ENCODE results near the gene ZNF646. TPM values are rescaled to one million over a fixed set of nuclear protein-coding genes. Genes with fewer than 3 reads are reported as not detected.
A peak's percentile ranks its signal among the peaks of the same experiment; 100 is the strongest.

The ZNF646 gene
- total RNA-seq, 1 donor from 2014 or later, result 17.2 TPM

- TF ChIP-seq, protein P1, sequence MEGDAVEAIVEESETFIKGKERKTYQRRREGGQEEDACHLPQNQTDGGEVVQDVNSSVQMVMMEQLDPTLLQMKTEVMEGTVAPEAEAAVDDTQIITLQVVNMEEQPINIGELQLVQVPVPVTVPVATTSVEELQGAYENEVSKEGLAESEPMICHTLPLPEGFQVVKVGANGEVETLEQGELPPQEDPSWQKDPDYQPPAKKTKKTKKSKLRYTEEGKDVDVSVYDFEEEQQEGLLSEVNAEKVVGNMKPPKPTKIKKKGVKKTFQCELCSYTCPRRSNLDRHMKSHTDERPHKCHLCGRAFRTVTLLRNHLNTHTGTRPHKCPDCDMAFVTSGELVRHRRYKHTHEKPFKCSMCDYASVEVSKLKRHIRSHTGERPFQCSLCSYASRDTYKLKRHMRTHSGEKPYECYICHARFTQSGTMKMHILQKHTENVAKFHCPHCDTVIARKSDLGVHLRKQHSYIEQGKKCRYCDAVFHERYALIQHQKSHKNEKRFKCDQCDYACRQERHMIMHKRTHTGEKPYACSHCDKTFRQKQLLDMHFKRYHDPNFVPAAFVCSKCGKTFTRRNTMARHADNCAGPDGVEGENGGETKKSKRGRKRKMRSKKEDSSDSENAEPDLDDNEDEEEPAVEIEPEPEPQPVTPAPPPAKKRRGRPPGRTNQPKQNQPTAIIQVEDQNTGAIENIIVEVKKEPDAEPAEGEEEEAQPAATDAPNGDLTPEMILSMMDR (IDR thresholded peaks at IDR 0.05; ENCODE audit: insufficient read depth, low read depth, low read length), result no peak
- TF ChIP-seq EZH2 (IDR thresholded peaks at IDR 0.05; ENCODE audit: insufficient read depth, low read length), result no peak
- peak overlapping the region; percentile 85 for H3K27ac Mint-ChIP-seq (ENCODE audit: unreplicated experiment)
- no peaks in the 10 kb centered on the region for H3K27me3 ChIP-seq (ENCODE audit: insufficient read depth, low read length)
- H3K4me3 Mint-ChIP-seq (ENCODE audit: unreplicated experiment), result peak overlapping the region; percentile 98
- no peak for DNase-seq (ENCODE audit: low read depth)
- no peaks in the 10 kb centered on the region for H3K27me3 Mint-ChIP-seq (ENCODE audit: low read depth, unreplicated experiment)
- no peak for FAIRE-seq
- no peaks in the 10 kb centered on the region for H3K9me3 Mint-ChIP-seq (ENCODE audit: unreplicated experiment)
- H3K79me2 ChIP-seq (ENCODE audit: insufficient read depth, low read length), result peaks cover 41% of the 10 kb centered on the region
- peaks cover 8% of the 10 kb centered on the region for H3K36me3 ChIP-seq (ENCODE audit: insufficient read depth, low read length)
- no peaks in the 10 kb centered on the region for H3K9me3 ChIP-seq (ENCODE audit: insufficient read depth, low read depth, low read length)
- H2AFZ ChIP-seq (ENCODE audit: low read depth, low read length), result peak overlapping the region; percentile 80
- H3K4me2 ChIP-seq (ENCODE audit: low read length), result peak overlapping the region; percentile 97
- H4K20me1 ChIP-seq (ENCODE audit: insufficient read depth, low read length), result peaks cover 15% of the 10 kb centered on the region
- H3K4me1 Mint-ChIP-seq (ENCODE audit: low read depth, unreplicated experiment), result peaks cover 10% of the 10 kb centered on the region
- H3K36me3 Mint-ChIP-seq (ENCODE audit: low read depth, unreplicated experiment), result peaks cover 4% of the 10 kb centered on the region
- H3K4me3 ChIP-seq (ENCODE audit: insufficient read depth, low read depth, low read length), result peak overlapping the region; percentile 93
- peak overlapping the region; percentile 87 for H3K9ac ChIP-seq (ENCODE audit: low read length)
- H3K4me1 ChIP-seq (ENCODE audit: insufficient read depth, low read length), result peaks cover 4% of the 10 kb centered on the region
- peak overlapping the region; percentile 59 for H3K27ac ChIP-seq (ENCODE audit: low read depth, low read length)
Measured at GRCh38 chr16:31094088-31094423, 19.8 kb downstream of the ZNF646 start.

GRCh38 chr16:31094424-31095120 lies 20.4 kb downstream of the ZNF646 start, which contains the start of gene VKORC1:
Gene VKORC1, minus strand, starts transcription at chr16:31094797. Its CDS starts 68 bp downstream, at chr16:31094729.
- Mint-ChIP-seq H3K36me3 (ENCODE audit: low read depth, unreplicated experiment) (peaks cover 4% of the 10 kb centered on the region), H3K27me3 (ENCODE audit: low read depth, unreplicated experiment) (no peaks in the 10 kb centered on the region), H3K9me3 (ENCODE audit: unreplicated experiment) (peaks cover under 1% of the 10 kb centered on the region), H3K4me1 (ENCODE audit: low read depth, unreplicated experiment) (peaks cover 10% of the 10 kb centered on the region), H3K4me3 (ENCODE audit: unreplicated experiment) (peak within 1 kb of the TSS; percentile 98), H3K27ac (ENCODE audit: unreplicated experiment) (peak within 1 kb of the TSS; percentile 85)
- Histone ChIP-seq H3K9ac (ENCODE audit: low read length) (peak within 1 kb of the TSS; percentile 87), H3K79me2 (ENCODE audit: insufficient read depth, low read length) (peaks cover 37% of the 10 kb centered on the region), H3K27me3 (ENCODE audit: insufficient read depth, low read length) (no peaks in the 10 kb centered on the region), H2AFZ (ENCODE audit: low read depth, low read length) (peak within 1 kb of the TSS; percentile 80), H3K9me3 (ENCODE audit: insufficient read depth, low read depth, low read length) (no peaks in the 10 kb centered on the region), H4K20me1 (ENCODE audit: insufficient read depth, low read length) (peaks cover 15% of the 10 kb centered on the region), H3K4me1 (ENCODE audit: insufficient read depth, low read length) (peaks cover 4% of the 10 kb centered on the region), H3K4me3 (ENCODE audit: insufficient read depth, low read depth, low read length) (peak within 1 kb of the TSS; percentile 93), H3K27ac (ENCODE audit: low read depth, low read length) (peak within 1 kb of the TSS; percentile 59), H3K4me2 (ENCODE audit: low read length) (peak within 1 kb of the TSS; percentile 97), H3K36me3 (ENCODE audit: insufficient read depth, low read length) (peaks cover 8% of the 10 kb centered on the region)
- DNase-seq (ENCODE audit: low read depth) (peak; percentile 95), FAIRE-seq (no peak)
- no peak for TF ChIP-seq EZH2 (IDR thresholded peaks at IDR 0.05; ENCODE audit: insufficient read depth, low read length)
- TF ChIP-seq, protein P1 (IDR thresholded peaks at IDR 0.05; ENCODE audit: insufficient read depth, low read depth, low read length), result no peak
